D721Med (cell line): ENCODE results near the gene NKIRAS1.

Experiments used
- DNase-seq: peaks from one replicate; pipeline ENCODE4 v3.0.0; 2011; ENCODE audit warnings: low spot score; ENCODE audit not compliant: insufficient read length
- FAIRE-seq: peaks from 2 replicates; lab custom pipeline; 2011; peaks lifted over from hg19 to GRCh38; lab: Jason Lieb, UNC
- CTCF ChIP-seq: IDR thresholded peaks from 2 replicates; pipeline ENCODE4 v1.5.1; 2012; ENCODE audit warnings: mild to moderate bottlenecking, control low read depth; ENCODE audit not compliant: insufficient read depth; ENCODE audit errors: missing control alignments

NKIRAS1 gene

GRCh38 chr3:23941440-23941839 is 24.6 kb upstream of the NKIRAS1 start:
- FAIRE-seq (no peak), DNase-seq (no peak)
- no peak for TF ChIP-seq CTCF

- DNase-seq (no peak), FAIRE-seq (no peak)
- TF ChIP-seq CTCF: no peak
Measured at GRCh38 chr3:23940775-23941174, 24.0 kb upstream of the NKIRAS1 start.

GRCh38 chr3:23938688-23939087 is 21.9 kb upstream of the NKIRAS1 start:
- no peak for TF ChIP-seq CTCF
- DNase-seq: no peak
- FAIRE-seq: no peak

GRCh38 chr3:23937296-23937695 is 20.5 kb upstream of the NKIRAS1 start:
- DNase-seq: no peak
- no peak for FAIRE-seq

GRCh38 chr3:23934253-23934652 is 17.5 kb upstream of the NKIRAS1 start:
- no peak for TF ChIP-seq CTCF
- DNase-seq (no peak), FAIRE-seq (no peak)

More at GRCh38 chr3:23937296-23937695, 20.5 kb upstream of the NKIRAS1 start:
- TF ChIP-seq CTCF: no peak

GRCh38 chr3:23932571-23932970 is 15.8 kb upstream of the NKIRAS1 start:
- TF ChIP-seq CTCF: no peak
- DNase-seq (no peak), FAIRE-seq (no peak)

- FAIRE-seq: no peak
- no peak for TF ChIP-seq CTCF
Measured at GRCh38 chr3:23931597-23931996, 14.8 kb upstream of the NKIRAS1 start.

More at GRCh38 chr3:23931597-23931996, 14.8 kb upstream of the NKIRAS1 start:
- DNase-seq: no peak
